Subcutaneous preadipocyte (primary cell): ENCODE results near the gene PLK4. TPM values are rescaled to one million over a fixed set of nuclear protein-coding genes. Genes with fewer than 3 reads are reported as not detected.

Source experiments
- small RNA-seq: library from RNA; depleted of rRNA; stranded (forward); fragments of <200 nt; gene quantifications from one replicate; pipeline ENCODE3, GENCODE V24; 2012
- total RNA-seq: library from RNA; depleted of rRNA; stranded (reverse); fragments of >200 nt; gene quantifications from 2 replicates; pipeline ENCODE4 v1.2.3, GENCODE V29; 2012

PLK4 gene
- 9.6 and 16.2 TPM in 2 replicates for total RNA-seq

GRCh38 chr4:127880763-127881562 lies at the start of gene PLK4:
Gene PLK4 (plus strand): TSS chr4:127880893. CDS start chr4:127881135, 242 bp downstream.

Small RNAs within 50 kb of the gene (small RNA-seq; reads per million reads assigned to genes)
- not detected for gene RNU6-583P

Other genes with a start within 250 kb of the PLK4 start
- gene INTU, start 247.9 kb upstream of the PLK4 start, total RNA-seq: 3.3 and 4.3 TPM in 2 replicates
- gene SLC25A31, start 150.5 kb upstream of the PLK4 start, total RNA-seq: not detected in 2 replicates
- 4.8 and 6.1 TPM in 2 replicates for gene HSPA4L, start 98.6 kb upstream of the PLK4 start, total RNA-seq
- 12.9 and 21.7 TPM in 2 replicates for gene MFSD8, start 84.3 kb downstream of the PLK4 start, total RNA-seq
- gene ABHD18, start 84.5 kb downstream of the PLK4 start, total RNA-seq: 5.9 and 7.6 TPM in 2 replicates
- 17.3 and 27.8 TPM in 2 replicates for gene LARP1B, start 180.4 kb downstream of the PLK4 start, total RNA-seq